HepG2 (cell line): ENCODE data around the gene NCOA4. TPM values are rescaled to one million over a fixed set of nuclear protein-coding genes. Genes with fewer than 3 reads are reported as not detected.
A peak's percentile ranks its signal among the peaks of the same experiment; 100 is the strongest.

Source experiments
- ARID2 ChIP-seq: sonication (generic); formaldehyde crosslinking; IDR thresholded peaks from 2 replicates; pipeline ENCODE4 v1.8.1; 2022; ENCODE audit warnings: mild to moderate bottlenecking, missing genetic modification reagents, borderline replicate concordance
- HOXA9 ChIP-seq: sonication (generic); formaldehyde crosslinking; IDR thresholded peaks from 2 replicates; pipeline ENCODE4 v1.8.1; 2022; ENCODE audit warnings: missing genetic modification reagents, mild to moderate bottlenecking, moderate library complexity, borderline replicate concordance
- KAT8 ChIP-seq: IDR thresholded peaks from 2 replicates; pipeline ENCODE4 v1.6.1; 2016; ENCODE audit warnings: missing genetic modification reagents, missing compliant biosample characterization
- KDM2A ChIP-seq: sonication (generic); formaldehyde crosslinking; IDR thresholded peaks from 2 replicates; pipeline ENCODE4 v1.4.0; 2020; ENCODE audit warnings: low read depth, missing genetic modification reagents, borderline replicate concordance
- KLF16 ChIP-seq, 2 experiments: sonication (generic) in 1 of 2; formaldehyde crosslinking in 1 of 2; IDR thresholded peaks; 2 replicates each; pipeline versions ENCODE4 v1.6.1 to v1.8.0; 2016 to 2023; ENCODE audit warnings: missing genetic modification reagents in 2 of 2, missing compliant biosample characterization in 1 of 2
- KMT2A ChIP-seq: sonication (generic); formaldehyde crosslinking; IDR thresholded peaks from 2 replicates; pipeline ENCODE4 v1.4.0; 2020; ENCODE audit warnings: missing genetic modification reagents
- MAFF ChIP-seq: IDR thresholded peaks from 2 replicates; pipeline ENCODE4 v1.6.1; 2011; ENCODE audit warnings: low read depth, low read length, improper control_type of control experiment
- MBNL3 ChIP-seq: fragments of 250-450 bp; sonication (Bioruptor Pico); conservative IDR thresholded peaks from 2 replicates; pipeline ENCODE4 v1.8.0; 2022; ENCODE audit warnings: mild to moderate bottlenecking, inconsistent platforms
- MED13 ChIP-seq: sonication (generic); formaldehyde crosslinking; IDR thresholded peaks from 2 replicates; pipeline ENCODE4 v1.5.0; 2020; ENCODE audit warnings: missing genetic modification reagents
- MYC ChIP-seq: sonication (generic); formaldehyde crosslinking; IDR thresholded peaks from 2 replicates; pipeline ENCODE4 v1.9.0; 2021; ENCODE audit warnings: missing genetic modification reagents, borderline replicate concordance
- NFAT5 ChIP-seq: sonication (generic); formaldehyde crosslinking; IDR thresholded peaks from 2 replicates; pipeline ENCODE4 v1.4.0; 2020; ENCODE audit warnings: missing genetic modification reagents
- NR2F2 ChIP-seq: IDR thresholded peaks from 2 replicates; pipeline ENCODE4 v1.6.1; 2012; ENCODE audit warnings: low read depth, inconsistent platforms, borderline replicate concordance
- PAWR ChIP-seq: sonication (generic); formaldehyde crosslinking; IDR thresholded peaks from 2 replicates; pipeline ENCODE4 v1.4.0; 2020; ENCODE audit warnings: missing genetic modification reagents, mild to moderate bottlenecking, borderline replicate concordance
- POGZ ChIP-seq: sonication (generic); formaldehyde crosslinking; IDR thresholded peaks from 2 replicates; pipeline ENCODE4 v1.4.0; 2020; ENCODE audit warnings: mild to moderate bottlenecking, missing genetic modification reagents
- RARA ChIP-seq: IDR thresholded peaks from 2 replicates; pipeline ENCODE4 v1.6.1; 2016; ENCODE audit warnings: missing genetic modification reagents, missing compliant biosample characterization
- SP1 ChIP-seq, 2 experiments: fragments of 450-650 bp in 1 of 2; sonication (generic) in 1 of 2; formaldehyde crosslinking in 1 of 2; IDR thresholded peaks; 2 replicates each; pipeline versions ENCODE4 v1.4.0 to v1.6.1; 2016 to 2020; ENCODE audit warnings: missing genetic modification reagents in 1 of 2
- TBX2 ChIP-seq: sonication (generic); formaldehyde crosslinking; IDR thresholded peaks from 2 replicates; pipeline ENCODE4 v1.5.0; 2020; ENCODE audit warnings: missing genetic modification reagents, mild to moderate bottlenecking, borderline replicate concordance
- ZBTB46 ChIP-seq: sonication (generic); formaldehyde crosslinking; IDR thresholded peaks from 2 replicates; pipeline ENCODE4 v1.4.0; 2020; ENCODE audit warnings: mild to moderate bottlenecking, missing genetic modification reagents, borderline replicate concordance
- ZFP36L1 ChIP-seq: sonication (generic); formaldehyde crosslinking; IDR thresholded peaks from 2 replicates; pipeline ENCODE4 v1.8.0; 2022; ENCODE audit warnings: mild to moderate bottlenecking, missing genetic modification reagents, moderate library complexity
- ZNF12 ChIP-seq: sonication (generic); formaldehyde crosslinking; IDR thresholded peaks from 2 replicates; pipeline ENCODE4 v1.5.0; 2020; ENCODE audit warnings: missing genetic modification reagents
- ZNF138 ChIP-seq: sonication (generic); formaldehyde crosslinking; IDR thresholded peaks from 2 replicates; pipeline ENCODE4 v1.5.0; 2020; ENCODE audit warnings: mild to moderate bottlenecking, low read depth, missing genetic modification reagents
- ZNF234 ChIP-seq: sonication (generic); formaldehyde crosslinking; conservative IDR thresholded peaks from 2 replicates; pipeline ENCODE4 v1.5.1; 2020; ENCODE audit warnings: mild to moderate bottlenecking, missing genetic modification reagents
- ZNF747 ChIP-seq: sonication (generic); formaldehyde crosslinking; IDR thresholded peaks from 2 replicates; pipeline ENCODE4 v1.8.1; 2023; ENCODE audit warnings: missing genetic modification reagents, mild to moderate bottlenecking, borderline replicate concordance
- ZNF782 ChIP-seq: sonication (generic); formaldehyde crosslinking; IDR thresholded peaks from 2 replicates; pipeline ENCODE4 v1.4.0; 2020; ENCODE audit warnings: missing genetic modification reagents, mild to moderate bottlenecking, borderline replicate concordance
- polyA plus RNA-seq, 8 experiments: library from polyadenylated mRNA; depleted of rRNA in 3 of 8; stranded (reverse) in 7 of 8; unstranded in 1 of 8; fragments of >200 nt; fragmentation: Illumina TruSeq in 4 of 8; extraction: Trizol in 4 of 8; gene quantifications; 2 replicates each; pipeline versions ENCODE4 v1.2.1 to v1.2.3, GENCODE V29; 2011 to 2016; ENCODE audit warnings: low read depth in 4 of 8, missing spikeins in 1 of 8, mixed read lengths in 1 of 8; ENCODE audit not compliant: insufficient read depth in 1 of 8
- total RNA-seq, 5 experiments: library from RNA; depleted of rRNA; stranded (reverse); fragments of >200 nt; fragmentation: Illumina TruSeq; extraction: Trizol; gene quantifications; 2 replicates each; pipeline ENCODE4 v1.2.3, GENCODE V29; 2016; ENCODE audit warnings: low read depth in 1 of 5

Gene NCOA4
- total and polyA plus RNA-seq, 2 of the 13 experiments (the other 11 are each of a cell fraction or from before 2014, with no cell fraction given) = 306 to 400 TPM

GRCh38 chr10:45997994-45998763, 32.2 kb downstream of the NCOA4 start (continued):
- TF ChIP-seq KDM2A (CRISPR knock-in tag) (no peak), ZNF782 (CRISPR knock-in tag) (no peak), ZNF747 (CRISPR knock-in tag) (peak; percentile 32; the same call in 1 of the 2 replicates), ZNF234 (no peak), ZNF12 (CRISPR knock-in tag) (no peak; the same call in 1 of the 2 replicates), MAFF (no peak), NR2F2 (peak; percentile 98), TBX2 (CRISPR knock-in tag) (peak; percentile 97), ZFP36L1 (CRISPR knock-in tag) (no peak), KLF16 (CRISPR knock-in tag; IDR thresholded peaks at IDR 0.05) (peak in 1 of 2 experiments; percentile 65; a peak in 2 of 4 replicates), ARID2 (CRISPR knock-in tag) (peak; percentile 91; the same call in 1 of the 2 replicates), MBNL3 (CRISPR knock-in tag) (no peak), MYC (CRISPR knock-in tag) (no peak), POGZ (peak; percentile 79), KMT2A (no peak; the same call in 1 of the 2 replicates), PAWR (no peak), HOXA9 (no peak), KAT8 (peak; percentile 76; the same call in 1 of the 2 replicates), SP1 (IDR thresholded peaks at IDR 0.05) (no peak), SP1 (CRISPR knock-in tag; IDR thresholded peaks at IDR 0.05) (no peak), RARA (peak; percentile 91), ZBTB46 (no peak), NFAT5 (CRISPR knock-in tag) (no peak), ZNF138 (CRISPR knock-in tag) (no peak), MED13 (CRISPR knock-in tag) (peak; percentile 93; the same call in 1 of the 2 replicates)
